Effector memory CD4-positive, alpha-beta T cell (primary cell): ENCODE results near the gene ZDHHC11B.

Experiments used
- DNase-seq, 3 donors: peaks; one replicate each; pipeline ENCODE4 v3.0.0-alpha.2; 2020
- H3K27ac ChIP-seq: 2 replicates; pipeline ENCODE4 v1.7.0; 2013; ENCODE audit warnings: mild to moderate bottlenecking, low read length, moderate library complexity; ENCODE audit not compliant: insufficient read depth, poor library complexity, severe bottlenecking
- H3K27me3 ChIP-seq: replicated peaks from 2 replicates; pipeline ENCODE4 v1.7.0; 2013; ENCODE audit warnings: mild to moderate bottlenecking, low read length; ENCODE audit not compliant: insufficient read depth, control insufficient read depth, poor library complexity, severe bottlenecking
- H3K36me3 ChIP-seq: 2 replicates; pipeline ENCODE4 v1.7.0; 2013; ENCODE audit warnings: mild to moderate bottlenecking, low read length, moderate library complexity; ENCODE audit not compliant: control insufficient read depth, insufficient read depth
- H3K4me1 ChIP-seq: 2 replicates; pipeline ENCODE4 v1.7.0; 2013; ENCODE audit warnings: low read length, mild to moderate bottlenecking; ENCODE audit not compliant: control insufficient read depth, insufficient read depth, poor library complexity, severe bottlenecking
- H3K4me3 ChIP-seq: 2 replicates; pipeline ENCODE4 v1.7.0; 2013; ENCODE audit warnings: low read length, low read depth, mild to moderate bottlenecking; ENCODE audit not compliant: insufficient read depth, poor library complexity, severe bottlenecking
- H3K9me3 ChIP-seq: 2 replicates; pipeline ENCODE4 v1.7.0; 2013; ENCODE audit warnings: mild to moderate bottlenecking, low read length, moderate library complexity; ENCODE audit not compliant: control insufficient read depth

ZDHHC11B gene

GRCh38 chr5:761059-761771 is 23.3 kb downstream of the ZDHHC11B start:
- no peaks in the 10 kb centered on the region for H3K27me3 ChIP-seq
- no peak for DNase-seq
- no peak overlapping the region for H3K27ac ChIP-seq

GRCh38 chr5:760363-761058 is 24.0 kb downstream of the ZDHHC11B start:
- H3K9me3 ChIP-seq = no peaks in the 10 kb centered on the region
- no peak for DNase-seq
- H3K27me3 ChIP-seq = no peaks in the 10 kb centered on the region
- H3K4me3 ChIP-seq = no peak overlapping the region
- peaks cover 28% of the 10 kb centered on the region for H3K4me1 ChIP-seq
- no peak overlapping the region for H3K27ac ChIP-seq
- H3K36me3 ChIP-seq = no peaks in the 10 kb centered on the region

More at GRCh38 chr5:761059-761771, 23.3 kb downstream of the ZDHHC11B start:
- Histone ChIP-seq H3K4me1 (peaks cover 28% of the 10 kb centered on the region), H3K4me3 (no peak overlapping the region), H3K36me3 (no peaks in the 10 kb centered on the region), H3K9me3 (no peaks in the 10 kb centered on the region)

GRCh38 chr5:759781-760362 is 24.7 kb downstream of the ZDHHC11B start:
- H3K36me3 ChIP-seq = no peaks in the 10 kb centered on the region
- H3K9me3 ChIP-seq = no peaks in the 10 kb centered on the region
- H3K27ac ChIP-seq = no peak overlapping the region
- no peak for DNase-seq
- H3K27me3 ChIP-seq = no peaks in the 10 kb centered on the region
- H3K4me3 ChIP-seq = no peak overlapping the region
- H3K4me1 ChIP-seq = peaks cover 28% of the 10 kb centered on the region

- Histone ChIP-seq H3K27me3 (no peaks in the 10 kb centered on the region), H3K36me3 (no peaks in the 10 kb centered on the region), H3K4me1 (peaks cover 28% of the 10 kb centered on the region), H3K9me3 (no peaks in the 10 kb centered on the region), H3K4me3 (peak overlapping the region; percentile 18), H3K27ac (peak overlapping the region; percentile 73)
- DNase-seq = peak; percentile 73 to 79 (median 75)
Observed at GRCh38 chr5:759111-759751, 25.3 kb downstream of the ZDHHC11B start.

- no peaks in the 10 kb centered on the region for H3K9me3 ChIP-seq
- DNase-seq = no peak
- no peaks in the 10 kb centered on the region for H3K27me3 ChIP-seq
- peaks cover 28% of the 10 kb centered on the region for H3K4me1 ChIP-seq
- H3K4me3 ChIP-seq = peak overlapping the region; percentile 7
- no peaks in the 10 kb centered on the region for H3K36me3 ChIP-seq
- peak overlapping the region; percentile 73 for H3K27ac ChIP-seq
Observed at GRCh38 chr5:758698-759053, 25.9 kb downstream of the ZDHHC11B start.

- Histone ChIP-seq H3K36me3 (no peaks in the 10 kb centered on the region), H3K27me3 (no peaks in the 10 kb centered on the region), H3K4me3 (peak overlapping the region; percentile 7), H3K4me1 (peaks cover 28% of the 10 kb centered on the region), H3K27ac (peak overlapping the region; percentile 73), H3K9me3 (no peaks in the 10 kb centered on the region)
- DNase-seq = peak in 2 of 3 donors; percentile 23 to 31
Observed at GRCh38 chr5:757931-758697, 26.4 kb downstream of the ZDHHC11B start.

GRCh38 chr5:757346-757930 is 27.1 kb downstream of the ZDHHC11B start:
- H3K9me3 ChIP-seq = no peaks in the 10 kb centered on the region
- H3K27me3 ChIP-seq = no peaks in the 10 kb centered on the region
- no peak for DNase-seq
- H3K36me3 ChIP-seq = no peaks in the 10 kb centered on the region
- H3K4me3 ChIP-seq = no peak overlapping the region
- H3K4me1 ChIP-seq = peaks cover 28% of the 10 kb centered on the region
- H3K27ac ChIP-seq = peak overlapping the region; percentile 73

- H3K4me3 ChIP-seq = no peak overlapping the region
- DNase-seq = peak; percentile 16 to 37 (median 17)
- H3K27ac ChIP-seq = peak overlapping the region; percentile 73
- H3K4me1 ChIP-seq = peaks cover 28% of the 10 kb centered on the region
- H3K9me3 ChIP-seq = no peaks in the 10 kb centered on the region
- no peaks in the 10 kb centered on the region for H3K36me3 ChIP-seq
- H3K27me3 ChIP-seq = no peaks in the 10 kb centered on the region
Observed at GRCh38 chr5:756865-757345, 27.6 kb downstream of the ZDHHC11B start.

- no peak for DNase-seq
- no peaks in the 10 kb centered on the region for H3K9me3 ChIP-seq
- no peak overlapping the region for H3K4me3 ChIP-seq
- peaks cover 28% of the 10 kb centered on the region for H3K4me1 ChIP-seq
- no peaks in the 10 kb centered on the region for H3K36me3 ChIP-seq
- no peak overlapping the region for H3K27ac ChIP-seq
- H3K27me3 ChIP-seq = no peaks in the 10 kb centered on the region
Observed at GRCh38 chr5:756171-756570, 28.4 kb downstream of the ZDHHC11B start.
